Left renal cortex interstitium (tissue), 4 donors: ENCODE measurements around the gene BANK1. TPM values are rescaled to one million over a fixed set of nuclear protein-coding genes. Genes with fewer than 3 reads are reported as not detected.

Experiments
- DNase-seq, 4 donors: peaks; one replicate each; pipeline ENCODE4 v3.0.0-alpha.2; 2013; ENCODE audit warnings: low read depth in 4 of 4, low spot score in 2 of 4, missing footprints in 1 of 4
- polyA plus RNA-seq, 4 donors: library from polyadenylated mRNA; unstranded; fragments of 120-200 nt; gene quantifications; one replicate each; pipeline ENCODE4 v1.2.1, GENCODE V29; 2013; ENCODE audit not compliant: insufficient read length in 4 of 4

The BANK1 gene
- polyA plus RNA-seq, 4 donors: 2.3 to 3.4 (median 2.6) TPM

GRCh38 chr4:101993842-101994775 lies 203.6 kb downstream of the BANK1 start:
- DNase-seq: no peak

GRCh38 chr4:102007959-102008425 lies 217.5 kb downstream of the BANK1 start:
- DNase-seq: no peak

- no peak for DNase-seq
Observed at GRCh38 chr4:102008711-102009110, 218.2 kb downstream of the BANK1 start.

GRCh38 chr4:102022343-102022742 lies 231.8 kb downstream of the BANK1 start:
- DNase-seq: no peak

GRCh38 chr4:102027961-102028360 lies 237.4 kb downstream of the BANK1 start:
- DNase-seq: no peak

- no peak for DNase-seq
Observed at GRCh38 chr4:102031406-102031805, 240.9 kb downstream of the BANK1 start.

- no peak for DNase-seq
Observed at GRCh38 chr4:102036016-102036415, 245.5 kb downstream of the BANK1 start.

- DNase-seq: no peak
Observed at GRCh38 chr4:102036619-102037376, 246.3 kb downstream of the BANK1 start.

GRCh38 chr4:102037566-102037965 lies 247.0 kb downstream of the BANK1 start:
- no peak for DNase-seq

- DNase-seq: no peak
Observed at GRCh38 chr4:102042871-102043802, 252.6 kb downstream of the BANK1 start.

- DNase-seq: no peak
Observed at GRCh38 chr4:102047616-102048015, 257.1 kb downstream of the BANK1 start.

- DNase-seq: no peak
Observed at GRCh38 chr4:102055805-102056204, 265.3 kb downstream of the BANK1 start.

GRCh38 chr4:102057122-102057521 lies 266.6 kb downstream of the BANK1 start:
- no peak for DNase-seq

GRCh38 chr4:102061133-102061532 lies 270.6 kb downstream of the BANK1 start:
- DNase-seq: no peak

- no peak for DNase-seq
Observed at GRCh38 chr4:102064747-102065442, 274.4 kb downstream of the BANK1 start.

GRCh38 chr4:102076622-102077021 lies 286.1 kb downstream of the BANK1 start:
- DNase-seq: no peak

GRCh38 chr4:102080184-102080583 lies 289.7 kb downstream of the BANK1 start:
- no peak for DNase-seq

- no peak for DNase-seq
Observed at GRCh38 chr4:102089850-102090621, 299.5 kb downstream of the BANK1 start.

GRCh38 chr4:102091656-102092055 lies 301.1 kb downstream of the BANK1 start:
- no peak for DNase-seq
